Colon (tissue), 2 donors: ENCODE results near the gene HOXB9.

Source experiments
- FAIRE-seq: peaks from 2 replicates; lab custom pipeline; 2012; peaks lifted over from hg19 to GRCh38; lab: Jason Lieb, UNC
- donor health status: control.
- donor health status: control.

The HOXB9 gene

DNA sequence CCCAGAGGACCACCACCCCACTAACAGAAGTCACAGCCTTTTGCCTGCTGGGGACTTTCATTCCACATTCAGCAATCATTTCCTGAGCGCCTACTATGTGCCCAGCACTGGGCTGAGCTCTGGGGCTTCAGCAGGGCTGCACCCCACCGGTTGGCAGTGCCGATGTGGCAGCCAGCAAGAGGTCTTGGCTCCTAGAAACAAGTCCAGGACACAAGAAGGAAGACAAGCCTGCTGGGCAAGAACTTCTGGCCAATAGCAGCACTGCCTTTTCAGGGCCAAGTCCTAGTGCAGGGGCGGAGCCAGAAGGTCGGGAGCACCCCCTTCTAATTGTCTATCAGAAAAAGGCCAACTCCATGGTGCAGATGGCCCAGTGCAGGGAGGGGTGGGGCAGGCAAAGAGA, 13.0 kb upstream of the HOXB9 start:
- no peak for FAIRE-seq

DNA sequence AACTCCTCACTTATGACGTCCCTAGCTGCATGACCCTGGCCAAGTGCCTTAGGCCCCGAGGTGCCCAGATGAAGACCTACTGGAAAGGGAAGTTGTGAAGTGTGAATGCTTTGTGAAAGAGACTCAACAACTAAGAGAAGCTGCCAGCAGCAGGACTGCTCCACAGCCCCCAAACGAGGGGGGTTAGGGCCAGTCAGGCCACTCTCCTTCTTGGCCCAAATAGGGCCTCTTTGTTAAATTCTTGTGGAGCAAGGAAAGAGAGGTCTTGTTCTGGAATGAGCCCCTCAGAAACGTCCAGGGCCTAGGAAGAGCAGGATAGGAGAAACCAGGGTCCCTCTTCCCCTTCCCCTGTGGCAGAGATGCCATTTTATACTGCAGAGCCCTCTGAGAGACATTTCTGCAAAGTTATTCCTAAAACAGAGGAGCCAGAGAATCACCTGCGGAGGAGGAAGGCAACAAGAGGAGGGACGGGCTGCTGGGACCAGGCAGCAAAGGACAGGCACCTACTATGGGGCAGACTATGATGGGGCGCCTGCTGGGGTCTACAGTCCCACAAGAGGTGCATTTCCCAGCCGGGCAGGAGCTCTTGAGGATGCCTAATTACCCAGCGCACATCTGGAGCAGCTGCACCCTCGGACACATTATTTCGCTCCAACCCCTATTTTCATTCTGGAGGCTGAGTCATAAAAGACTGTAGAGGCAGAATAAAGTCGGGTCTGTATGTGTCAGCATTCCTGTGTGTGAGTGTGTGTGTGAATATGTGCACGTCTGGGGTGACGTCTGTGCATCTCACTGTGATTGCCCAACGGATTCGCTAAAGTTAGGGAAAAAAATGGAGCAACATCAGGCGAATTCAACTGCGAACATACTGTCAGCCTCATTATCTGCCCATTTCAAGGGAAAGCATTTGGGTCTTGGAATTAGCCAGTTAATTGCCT, 11.4 kb upstream of the HOXB9 start:
- no peak for FAIRE-seq

GRCh38 chr17:48636177-48637018, 10.2 kb upstream of the HOXB9 start:
- FAIRE-seq, result no peak

- no peak for FAIRE-seq
Measured at GRCh38 chr17:48634493-48635208, 8.5 kb upstream of the HOXB9 start.

GRCh38 chr17:48633266-48633677, 7.1 kb upstream of the HOXB9 start:
- FAIRE-seq, result no peak

GRCh38 chr17:48632579-48633265, 6.6 kb upstream of the HOXB9 start:
- no peak for FAIRE-seq

- FAIRE-seq, result no peak
Measured at GRCh38 chr17:48631693-48632578, 5.8 kb upstream of the HOXB9 start.

DNA sequence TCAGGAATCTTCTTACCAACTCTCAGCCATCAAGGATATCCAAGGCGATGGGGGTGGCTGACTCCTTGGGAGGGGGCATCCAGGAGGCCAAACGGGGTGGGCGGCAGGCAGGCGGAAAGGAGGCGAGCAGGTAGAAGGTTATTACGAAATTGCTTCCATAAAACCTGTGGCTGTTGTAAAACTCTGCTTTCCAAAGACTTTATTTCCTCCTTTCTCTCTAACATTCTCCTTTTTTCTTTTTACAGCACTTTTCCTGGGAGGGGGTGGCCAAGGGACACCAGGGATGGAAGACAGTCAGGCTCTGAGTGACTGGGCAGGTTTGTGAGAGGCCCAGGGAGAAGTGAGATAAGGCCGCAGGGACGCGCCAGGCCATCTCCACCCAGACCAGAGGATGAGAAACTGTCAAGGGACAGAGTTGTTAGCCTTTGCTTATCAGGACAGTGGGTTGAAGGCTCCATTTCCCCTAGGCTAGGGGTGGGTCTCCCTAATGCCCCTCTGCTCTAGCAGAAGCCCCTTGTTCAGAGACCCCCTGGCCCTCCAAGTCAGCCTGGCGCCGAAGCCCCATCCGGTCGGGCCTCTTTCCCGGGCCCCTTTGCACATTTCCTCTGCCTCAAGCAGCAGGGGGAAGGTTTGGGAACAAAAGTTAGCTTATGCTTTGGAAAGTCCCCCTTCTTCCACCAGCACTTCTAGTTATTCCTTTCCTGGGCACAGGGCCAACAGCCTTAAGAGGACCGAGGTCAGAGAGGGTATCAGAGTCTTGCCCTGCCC, 5.0 kb upstream of the HOXB9 start:
- FAIRE-seq, result no peak

GRCh38 chr17:48630009-48630924, 4.1 kb upstream of the HOXB9 start:
- no peak for FAIRE-seq

DNA sequence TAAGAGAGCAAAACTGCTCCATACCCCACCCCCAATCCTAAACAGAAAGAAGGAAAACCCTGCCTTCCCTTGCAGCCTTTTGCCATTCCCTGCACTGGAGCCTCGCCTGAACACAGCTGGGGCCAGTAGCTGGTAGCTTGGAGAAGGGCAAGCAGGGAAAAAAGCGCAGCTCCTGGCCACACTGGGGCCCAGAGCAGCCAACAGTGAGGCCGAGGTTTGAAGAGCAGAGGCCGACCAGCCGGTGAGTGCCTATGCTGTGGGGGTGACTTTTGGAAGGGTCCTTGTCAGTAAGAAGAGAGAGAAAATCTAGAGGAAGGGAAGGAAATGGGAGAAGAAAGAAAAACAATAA, 3.2 kb upstream of the HOXB9 start:
- FAIRE-seq, result no peak

DNA sequence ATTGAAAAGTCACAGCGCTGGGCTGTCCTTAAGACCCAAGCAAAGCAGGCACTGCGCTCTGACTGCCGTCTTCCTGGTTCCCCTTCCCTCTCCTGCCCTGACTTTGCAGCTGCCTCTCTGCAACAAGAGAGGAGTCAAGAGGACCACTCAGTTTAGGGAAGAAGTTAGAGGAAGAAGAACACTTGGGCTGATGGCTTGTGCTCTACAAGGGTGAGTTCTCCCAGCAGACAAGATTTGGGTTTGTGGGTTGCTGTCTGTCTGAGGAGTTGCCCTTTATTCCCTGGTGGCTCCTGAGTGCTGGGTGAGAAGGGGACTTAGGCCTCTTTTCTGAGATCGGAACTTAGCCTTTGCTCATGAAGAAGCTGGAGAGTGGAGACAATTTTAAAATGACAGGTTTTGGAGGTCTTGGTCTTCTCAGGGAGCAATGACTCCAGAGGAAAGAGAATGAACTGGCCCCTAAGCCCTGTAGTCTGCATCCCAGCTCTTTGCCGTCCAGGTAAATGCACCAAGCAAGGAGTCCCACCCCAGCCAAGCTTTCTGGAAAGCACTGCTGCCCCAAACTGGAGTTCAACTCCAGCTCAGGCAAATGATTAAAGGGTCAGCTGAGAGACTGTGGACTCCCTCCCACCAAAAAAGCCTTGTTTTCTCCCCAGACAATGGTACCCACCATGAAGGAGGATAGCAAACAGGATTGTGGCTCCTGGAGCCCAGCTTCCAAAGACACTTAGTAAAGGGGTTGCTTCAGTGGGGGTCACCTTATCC, 2.7 kb upstream of the HOXB9 start:
- FAIRE-seq, result no peak

GRCh38 chr17:48627623-48628521, 1.7 kb upstream of the HOXB9 start:
- no peak for FAIRE-seq

GRCh38 chr17:48627118-48627597, 1.0 kb upstream of the HOXB9 start:
- no peak for FAIRE-seq

GRCh38 chr17:48625495-48626244, 488 bp downstream of the HOXB9 start:
- no peak for FAIRE-seq

DNA sequence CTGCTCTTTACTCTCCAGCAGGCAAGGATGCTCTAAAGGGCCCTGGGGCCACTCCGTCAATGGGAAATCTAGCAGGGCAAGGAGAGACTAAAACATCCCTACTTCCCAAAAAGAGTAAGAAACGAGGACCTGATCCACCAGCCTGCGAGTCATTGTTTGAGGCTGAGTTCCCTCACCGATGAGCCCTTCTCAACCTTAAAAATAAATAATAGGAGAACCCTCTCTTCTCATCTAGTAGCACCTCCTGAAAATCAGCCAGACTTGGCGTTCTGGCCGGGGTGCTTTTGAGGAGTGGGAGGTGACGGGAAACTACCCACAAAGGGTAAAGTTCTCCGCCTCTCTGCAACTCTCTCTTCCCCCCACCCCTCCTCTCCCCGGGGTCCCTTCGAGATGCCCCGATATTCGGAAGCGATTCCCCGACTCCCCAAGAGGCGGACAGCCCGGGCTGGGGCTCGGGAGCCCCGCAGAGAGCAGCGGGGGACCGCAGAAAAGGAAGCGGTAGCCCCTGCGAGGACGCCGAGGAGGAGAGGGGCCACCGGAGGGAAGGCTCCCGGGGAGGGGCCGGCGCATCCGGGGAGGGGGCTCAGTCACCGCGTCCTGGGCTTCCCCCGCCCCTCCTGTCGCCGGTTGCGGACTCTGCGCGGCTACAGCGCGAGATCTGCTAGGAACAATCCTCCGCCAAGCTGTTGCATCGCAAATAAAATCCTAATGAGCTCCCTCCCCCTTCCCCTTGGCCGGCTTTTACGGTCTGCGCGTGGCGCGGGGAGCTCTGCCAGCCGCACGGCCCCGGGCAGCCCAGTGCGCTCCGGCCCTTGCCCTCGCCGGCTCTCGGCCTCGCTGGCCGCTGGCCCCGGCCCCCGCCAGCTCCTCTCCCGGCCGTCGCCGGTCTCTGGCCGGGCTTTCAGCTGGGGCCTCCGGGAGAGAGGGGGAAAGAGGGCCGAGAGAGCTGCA, 1.3 kb downstream of the HOXB9 start:
- FAIRE-seq, result no peak
